SK-N-SH (cell line): ENCODE measurements around the gene PRTFDC1. TPM values are rescaled to one million over a fixed set of nuclear protein-coding genes. Genes with fewer than 3 reads are reported as not detected.

Experiments
- CTCF ChIA-PET: fragments of 300-600, 350-600 bp; formaldehyde crosslinking; extraction: SDS; loops from one replicate; lab custom pipeline; 2021; lab: Yijun Ruan, JAX
- POLR2A ChIA-PET: fragments of 350-600 bp; sonication (Branson Sonifier 250); formaldehyde crosslinking; extraction: SDS; loops from one replicate; lab custom pipeline; 2020; ENCODE audit warnings: antibody characterized with exemption, inconsistent platforms; lab: Yijun Ruan, JAX
- DNase-seq: peaks from one replicate; pipeline ENCODE4 v3.0.0; 2012
- H2AFZ ChIP-seq: fragments of 200-600 bp; sonication (generic); 2 replicates; pipeline ENCODE4 v1.8.1; 2016; ENCODE audit warnings: antibody characterized with exemption, mild to moderate bottlenecking, low read depth
- H3F3A ChIP-seq: fragments of 200-600 bp; sonication (generic); replicated peaks from 2 replicates; pipeline ENCODE3; 2016; ENCODE audit warnings: antibody characterized with exemption, mild to moderate bottlenecking; ENCODE audit not compliant: insufficient read depth
- H3K27ac ChIP-seq, 2 experiments: fragments of 200-500 bp in 1 of 2; fragments of 200-600 bp in 1 of 2; sonication (Bioruptor generic) in 1 of 2; sonication (generic), shearing (Covaris generic) in 1 of 2; 2 replicates each; pipeline versions ENCODE4 v1.5.1 to v1.6.1; 2014 to 2016; ENCODE audit warnings: low read depth in 2 of 2, inconsistent platforms in 1 of 2, low read length in 1 of 2, mild to moderate bottlenecking in 1 of 2, mixed read lengths in 1 of 2
- H3K27me3 ChIP-seq: fragments of 200-600 bp; sonication (generic), shearing (Covaris generic); 2 replicates; pipeline ENCODE4 v1.6.1; 2016; ENCODE audit warnings: mixed run types; ENCODE audit not compliant: insufficient read depth
- H3K36me3 ChIP-seq, 2 experiments: fragments of 200-500 bp in 1 of 2; fragments of 200-600 bp in 1 of 2; sonication (Bioruptor generic) in 1 of 2; sonication (generic) in 1 of 2; replicated peaks in 1 of 2; 2 replicates each; pipeline versions ENCODE3 to v1.5.1; 2014 to 2016; ENCODE audit warnings: low read length in 1 of 2, mild to moderate bottlenecking in 1 of 2; ENCODE audit not compliant: insufficient read depth in 2 of 2, control insufficient read depth in 1 of 2
- H3K4me1 ChIP-seq, 2 experiments: fragments of 200-500 bp in 1 of 2; fragments of 200-600 bp in 1 of 2; sonication (Bioruptor generic) in 1 of 2; sonication (generic), shearing (Covaris generic) in 1 of 2; 2 replicates each; pipeline versions ENCODE4 v1.5.1 to v1.6.1; 2014 to 2016; ENCODE audit warnings: low read depth in 1 of 2, low read length in 1 of 2, mixed run types in 1 of 2; ENCODE audit not compliant: insufficient read depth in 2 of 2, control insufficient read depth in 1 of 2
- H3K4me2 ChIP-seq: fragments of 200-600 bp; sonication (generic), shearing (Covaris generic); 2 replicates; pipeline ENCODE4 v1.6.1; 2017; ENCODE audit warnings: mixed run types
- H3K4me3 ChIP-seq, 2 experiments: fragments of 200-500 bp in 1 of 2; fragments of 200-600 bp in 1 of 2; sonication (Bioruptor generic) in 1 of 2; sonication (generic), shearing (Covaris generic) in 1 of 2; 2 replicates each; pipeline versions ENCODE4 v1.5.1 to v1.8.1; 2014 to 2016; ENCODE audit warnings: low read depth in 2 of 2, inconsistent platforms in 1 of 2, low read length in 1 of 2, mild to moderate bottlenecking in 1 of 2, mixed read lengths in 1 of 2, moderate library complexity in 1 of 2
- H3K79me2 ChIP-seq: fragments of 200-600 bp; sonication (generic); 2 replicates; pipeline ENCODE4 v1.8.1; 2017; ENCODE audit warnings: mild to moderate bottlenecking; ENCODE audit not compliant: insufficient read depth
- H3K9ac ChIP-seq: fragments of 200-600 bp; sonication (generic); 2 replicates; pipeline ENCODE4 v1.6.1; 2017; ENCODE audit warnings: mixed run types
- H3K9me2 ChIP-seq: fragments of 200-600 bp; sonication (generic); 2 replicates; pipeline ENCODE4 v1.6.1; 2017; ENCODE audit warnings: mixed run types
- H3K9me3 ChIP-seq: fragments of 200-600 bp; sonication (generic); 2 replicates; pipeline ENCODE4 v1.6.1; 2017; ENCODE audit warnings: mixed run types, mild to moderate bottlenecking, moderate library complexity
- H4K20me1 ChIP-seq: fragments of 200-600 bp; sonication (generic); 2 replicates; pipeline ENCODE4 v1.6.1; 2017; ENCODE audit warnings: mild to moderate bottlenecking, mixed run types; ENCODE audit not compliant: insufficient read depth
- CHD2 ChIP-seq: fragments of 150-350 bp; IDR thresholded peaks from 2 replicates; pipeline ENCODE4 v1.6.1; 2018; ENCODE audit warnings: low read length; ENCODE audit not compliant: partially characterized antibody
- EP300 ChIP-seq, 2 experiments: IDR thresholded peaks; 2 replicates each; pipeline versions ENCODE4 v1.4.0 to v1.6.1; 2012; ENCODE audit warnings: borderline replicate concordance in 1 of 2, low read depth in 1 of 2, low read length in 1 of 2
- MEF2A ChIP-seq: IDR thresholded peaks from 2 replicates; pipeline ENCODE4 v1.4.0; 2012; ENCODE audit warnings: low read depth, borderline replicate concordance
- POLR2AphosphoS5 ChIP-seq: IDR thresholded peaks from 2 replicates; pipeline ENCODE4 v1.6.1; 2012; ENCODE audit warnings: low read depth, low read length
- RXRA ChIP-seq: IDR thresholded peaks from 2 replicates; pipeline ENCODE4 v1.4.0; 2012; ENCODE audit warnings: low read depth, mild to moderate bottlenecking, borderline replicate concordance
- SIN3A ChIP-seq: IDR thresholded peaks from 2 replicates; pipeline ENCODE4 v1.6.1; 2012; ENCODE audit warnings: low read depth, mild to moderate bottlenecking, low read length, moderate library complexity, borderline replicate concordance
- TCF12 ChIP-seq: IDR thresholded peaks from 2 replicates; pipeline ENCODE4 v1.4.0; 2012
- TEAD4 ChIP-seq: IDR thresholded peaks from 2 replicates; pipeline ENCODE4 v1.4.0; 2012; ENCODE audit warnings: mild to moderate bottlenecking, borderline replicate concordance; ENCODE audit not compliant: insufficient read depth
- WGBS: methylation state at CpG from one replicate; pipeline ENCODE4 v1.1.6; 2017; ENCODE audit warnings: low lambda C conversion rate; 5-methylcytosine and 5-hydroxymethylcytosine counted together
- polyA plus RNA-seq, 3 experiments: library from polyadenylated mRNA; depleted of rRNA; stranded (reverse); fragments of >200 nt; gene quantifications; 2 replicates each; pipeline ENCODE4 v1.2.3, GENCODE V29; 2012
- TF ChIP-seq, protein P1 (sequence below): IDR thresholded peaks from 2 replicates; pipeline ENCODE4 v1.4.0; 2012; ENCODE audit warnings: low read depth
- TF ChIP-seq, protein P2 (sequence below): fragments of 150-350 bp; IDR thresholded peaks from 2 replicates; pipeline ENCODE4 v1.6.1; 2017; ENCODE audit warnings: antibody characterized with exemption, low read length, low read depth, borderline replicate concordance

Gene PRTFDC1
- polyA plus RNA-seq, 1 of the 3 experiments (the other 2 are of a cell fraction) = 6.6 TPM

DNA sequence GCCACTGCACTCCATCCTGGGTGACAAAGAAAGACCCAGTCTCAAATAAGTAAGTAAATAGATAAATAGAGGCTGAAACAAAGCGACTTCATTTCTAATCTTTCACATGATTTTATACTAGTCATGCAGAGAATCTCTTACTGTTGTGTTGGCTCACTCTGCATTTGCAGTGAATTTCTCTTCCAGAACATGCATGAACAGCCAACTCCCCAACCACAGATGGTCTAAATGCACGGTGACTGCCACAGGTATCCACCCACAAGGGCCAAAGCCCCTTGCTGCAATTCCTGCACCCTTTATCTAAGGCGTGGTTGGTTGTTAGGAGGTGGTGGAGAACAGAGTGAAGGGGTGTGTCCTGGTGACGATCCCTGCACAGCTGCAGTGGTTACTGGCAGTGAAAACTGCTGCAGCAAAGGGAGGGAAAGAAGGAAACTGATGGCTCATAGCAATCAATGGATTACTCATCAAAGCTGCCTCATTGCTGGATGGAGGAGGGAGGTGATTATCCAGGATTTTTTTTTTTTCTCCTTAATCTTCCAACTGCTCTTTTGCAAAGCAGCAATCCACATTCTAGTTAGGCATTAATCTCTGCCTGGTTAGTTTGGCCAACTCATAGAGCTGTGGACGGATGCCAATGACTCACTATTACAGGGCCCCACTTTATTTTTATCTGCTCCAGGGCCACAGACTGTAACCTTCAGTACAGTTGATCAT is 50.6 kb downstream of the PRTFDC1 start (continued):
- TF ChIP-seq, protein P1, sequence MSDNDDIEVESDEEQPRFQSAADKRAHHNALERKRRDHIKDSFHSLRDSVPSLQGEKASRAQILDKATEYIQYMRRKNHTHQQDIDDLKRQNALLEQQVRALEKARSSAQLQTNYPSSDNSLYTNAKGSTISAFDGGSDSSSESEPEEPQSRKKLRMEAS = peak; percentile 27; the same call in 1 of the 2 replicates
- TF ChIP-seq, protein P2, sequence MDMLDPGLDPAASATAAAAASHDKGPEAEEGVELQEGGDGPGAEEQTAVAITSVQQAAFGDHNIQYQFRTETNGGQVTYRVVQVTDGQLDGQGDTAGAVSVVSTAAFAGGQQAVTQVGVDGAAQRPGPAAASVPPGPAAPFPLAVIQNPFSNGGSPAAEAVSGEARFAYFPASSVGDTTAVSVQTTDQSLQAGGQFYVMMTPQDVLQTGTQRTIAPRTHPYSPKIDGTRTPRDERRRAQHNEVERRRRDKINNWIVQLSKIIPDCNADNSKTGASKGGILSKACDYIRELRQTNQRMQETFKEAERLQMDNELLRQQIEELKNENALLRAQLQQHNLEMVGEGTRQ = no peak
- TF ChIP-seq POLR2AphosphoS5 = peak; percentile 78; the same call in 1 of the 2 replicates
- TF ChIP-seq SIN3A = peak; percentile 29; the same call in 1 of the 2 replicates
- peak; percentile 77 for TF ChIP-seq TEAD4
- TF ChIP-seq CHD2 = no peak
- 0 out of 2 replicates have a peak, but pooled peaks have one; percentile 28 for TF ChIP-seq RXRA
- TF ChIP-seq EP300 (IDR thresholded peaks at IDR 0.05; ENCODE audit: borderline replicate concordance in 1 of 2, low read depth in 1 of 2, low read length in 1 of 2) = peak in 1 of 2 experiments; percentile 32; a peak in 3 of 4 replicates
- TF ChIP-seq MEF2A = peak; percentile 87

DNA sequence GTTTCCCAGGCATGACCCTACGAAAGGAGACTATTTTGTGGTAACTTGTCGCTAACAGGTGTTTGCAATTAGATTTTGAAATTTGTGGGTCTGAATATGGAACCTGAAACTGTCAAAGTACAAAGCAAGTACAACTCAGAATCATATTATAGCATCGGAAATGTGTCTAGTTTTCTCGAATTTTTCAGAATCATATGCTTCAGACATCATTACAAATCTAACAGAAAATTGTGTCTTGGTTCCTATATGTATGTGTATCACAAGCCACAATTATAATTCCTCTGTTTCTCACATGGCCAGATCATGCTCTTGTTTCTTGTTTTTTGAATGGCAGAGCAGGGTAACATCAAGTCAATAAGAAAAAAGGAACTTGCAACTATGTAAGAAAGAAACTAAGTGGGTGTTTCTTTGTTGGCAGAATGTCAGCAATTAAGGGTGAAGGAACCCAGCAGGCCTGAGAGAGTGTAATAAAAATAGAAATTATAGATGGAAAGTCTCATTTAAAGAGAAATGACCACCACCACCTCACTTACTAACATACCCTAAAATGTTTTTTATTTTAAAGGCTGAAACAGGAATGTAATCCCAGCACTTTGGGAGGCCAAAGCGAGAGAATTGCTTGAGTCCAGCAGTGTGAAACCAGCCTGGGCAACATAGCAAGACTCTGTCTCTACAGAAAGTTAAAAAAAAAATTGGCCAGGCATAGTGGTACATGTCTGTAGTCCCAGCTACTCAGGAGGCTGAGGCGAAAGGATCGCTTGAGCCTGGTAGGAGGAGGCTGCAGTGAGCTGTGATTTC is 51.3 kb downstream of the PRTFDC1 start:
- Histone ChIP-seq H3K4me3 (no peak overlapping the region), H3K27me3 (no peaks in the 10 kb centered on the region), H3K9me2 (no peaks in the 10 kb centered on the region), H4K20me1 (no peaks in the 10 kb centered on the region), H3K4me1 (peaks cover 3 to 21% of the 10 kb centered on the region in 2 experiments; a peak in 2 of 4 replicates), H2AFZ (peak overlapping the region; percentile 44; the same call in 1 of the 2 replicates), H3K9me3 (no peaks in the 10 kb centered on the region), H3K9ac (no peak overlapping the region), H3K4me2 (peak overlapping the region; percentile 79), H3K79me2 (no peaks in the 10 kb centered on the region), H3K27ac (peak overlapping the region; percentile 29 to 74; a peak in 3 of 4 replicates), H3F3A (peaks cover 26% of the 10 kb centered on the region), H3K36me3 (no peaks in the 10 kb centered on the region)
- CTCF ChIA-PET = no interaction called here
- DNase-seq = no peak
- POLR2A ChIA-PET = no interaction called here
- WGBS = 82% methylated on average over 7 of the region's 7 CpGs
- TF ChIP-seq, protein P2 = no peak
- 0 out of 2 replicates have a peak, but pooled peaks have one; percentile 18 for TF ChIP-seq TCF12
